ENCODE results near the gene CCDC117. TPM values are rescaled to one million over a fixed set of nuclear protein-coding genes. Genes with fewer than 3 reads are reported as not detected.

CCDC117 gene
- polyA plus RNA-seq, 1 donor from 2014 or later: 23.1 TPM

DNA sequence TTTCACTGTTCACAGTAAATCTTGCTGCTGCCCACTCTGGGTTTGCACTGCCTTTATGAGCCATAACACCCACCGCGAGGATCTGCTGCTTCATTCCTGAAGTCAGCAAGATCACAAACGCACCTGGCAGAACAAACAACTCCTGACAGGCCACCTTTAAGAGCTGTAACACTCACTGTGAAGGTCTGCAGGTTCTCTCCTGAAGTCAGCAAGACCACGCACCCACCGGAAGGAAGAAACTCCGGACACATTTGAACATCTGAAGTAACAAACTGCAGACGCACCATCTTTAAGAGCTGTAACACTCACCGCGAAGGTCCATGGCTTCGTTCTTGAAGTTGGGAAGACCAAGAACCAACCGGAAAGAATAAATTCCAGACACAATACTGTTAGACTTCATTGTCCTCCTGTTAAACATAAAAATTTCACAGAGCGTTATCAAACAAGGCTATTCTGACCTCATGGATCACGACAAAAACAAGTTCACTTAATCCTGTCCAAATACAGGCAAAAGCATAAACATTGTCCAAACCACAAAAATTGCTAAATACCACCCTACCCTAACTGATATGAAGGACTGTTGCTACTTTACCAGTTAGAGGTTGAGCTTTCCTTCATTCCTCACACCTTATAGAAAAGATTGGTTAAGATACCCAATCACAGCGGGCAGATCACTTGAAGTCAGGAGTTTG lies 3.0 kb upstream of the CCDC117 start:
- Histone ChIP-seq H3K9ac (ENCODE audit: low read length) (no peak overlapping the region), H2AFZ (ENCODE audit: low read depth, low read length) (no peak overlapping the region), H3K79me2 (replicated peaks; ENCODE audit: insufficient read depth, low read length) (peaks cover 9% of the 10 kb centered on the region), H3F3A (ENCODE audit: insufficient read depth, low read length, poor library complexity, severe bottlenecking) (no peaks in the 10 kb centered on the region), H3K4me3 (ENCODE audit: low read length) (no peak overlapping the region), H3K9me3 (ENCODE audit: low read length) (no peaks in the 10 kb centered on the region), H3K9me2 (ENCODE audit: insufficient read depth, low read length) (no peaks in the 10 kb centered on the region), H4K20me1 (ENCODE audit: insufficient read depth) (no peaks in the 10 kb centered on the region), H3K27me3 (ENCODE audit: insufficient read depth, low read depth, low read length) (no peaks in the 10 kb centered on the region), H3K4me2 (ENCODE audit: low read length) (no peak overlapping the region), H3K36me3 (ENCODE audit: insufficient read depth, low read length) (no peaks in the 10 kb centered on the region), H3K27ac (ENCODE audit: low read length) (no peak overlapping the region)
- TF ChIP-seq RAD21 (conservative IDR thresholded peaks at IDR 0.05) (no peak), POLR2AphosphoS5 (IDR thresholded peaks at IDR 0.05) (no peak), TAF1 (IDR thresholded peaks at IDR 0.05; ENCODE audit: low read depth) (no peak), EP300 (conservative IDR thresholded peaks at IDR 0.05; ENCODE audit: poor library complexity, severe bottlenecking) (no peak), EZH2 (IDR thresholded peaks at IDR 0.05; ENCODE audit: borderline replicate concordance, insufficient read depth, low read length, poor library complexity, severe bottlenecking) (no peak), MXI1 (conservative IDR thresholded peaks at IDR 0.05; ENCODE audit: poor library complexity, severe bottlenecking) (no peak), SMC3 (conservative IDR thresholded peaks at IDR 0.05; ENCODE audit: poor library complexity) (no peak)
- TF ChIP-seq, protein P1, sequence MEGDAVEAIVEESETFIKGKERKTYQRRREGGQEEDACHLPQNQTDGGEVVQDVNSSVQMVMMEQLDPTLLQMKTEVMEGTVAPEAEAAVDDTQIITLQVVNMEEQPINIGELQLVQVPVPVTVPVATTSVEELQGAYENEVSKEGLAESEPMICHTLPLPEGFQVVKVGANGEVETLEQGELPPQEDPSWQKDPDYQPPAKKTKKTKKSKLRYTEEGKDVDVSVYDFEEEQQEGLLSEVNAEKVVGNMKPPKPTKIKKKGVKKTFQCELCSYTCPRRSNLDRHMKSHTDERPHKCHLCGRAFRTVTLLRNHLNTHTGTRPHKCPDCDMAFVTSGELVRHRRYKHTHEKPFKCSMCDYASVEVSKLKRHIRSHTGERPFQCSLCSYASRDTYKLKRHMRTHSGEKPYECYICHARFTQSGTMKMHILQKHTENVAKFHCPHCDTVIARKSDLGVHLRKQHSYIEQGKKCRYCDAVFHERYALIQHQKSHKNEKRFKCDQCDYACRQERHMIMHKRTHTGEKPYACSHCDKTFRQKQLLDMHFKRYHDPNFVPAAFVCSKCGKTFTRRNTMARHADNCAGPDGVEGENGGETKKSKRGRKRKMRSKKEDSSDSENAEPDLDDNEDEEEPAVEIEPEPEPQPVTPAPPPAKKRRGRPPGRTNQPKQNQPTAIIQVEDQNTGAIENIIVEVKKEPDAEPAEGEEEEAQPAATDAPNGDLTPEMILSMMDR (IDR thresholded peaks at IDR 0.05; ENCODE audit: poor library complexity, severe bottlenecking): no peak
- TF ChIP-seq, protein P2, sequence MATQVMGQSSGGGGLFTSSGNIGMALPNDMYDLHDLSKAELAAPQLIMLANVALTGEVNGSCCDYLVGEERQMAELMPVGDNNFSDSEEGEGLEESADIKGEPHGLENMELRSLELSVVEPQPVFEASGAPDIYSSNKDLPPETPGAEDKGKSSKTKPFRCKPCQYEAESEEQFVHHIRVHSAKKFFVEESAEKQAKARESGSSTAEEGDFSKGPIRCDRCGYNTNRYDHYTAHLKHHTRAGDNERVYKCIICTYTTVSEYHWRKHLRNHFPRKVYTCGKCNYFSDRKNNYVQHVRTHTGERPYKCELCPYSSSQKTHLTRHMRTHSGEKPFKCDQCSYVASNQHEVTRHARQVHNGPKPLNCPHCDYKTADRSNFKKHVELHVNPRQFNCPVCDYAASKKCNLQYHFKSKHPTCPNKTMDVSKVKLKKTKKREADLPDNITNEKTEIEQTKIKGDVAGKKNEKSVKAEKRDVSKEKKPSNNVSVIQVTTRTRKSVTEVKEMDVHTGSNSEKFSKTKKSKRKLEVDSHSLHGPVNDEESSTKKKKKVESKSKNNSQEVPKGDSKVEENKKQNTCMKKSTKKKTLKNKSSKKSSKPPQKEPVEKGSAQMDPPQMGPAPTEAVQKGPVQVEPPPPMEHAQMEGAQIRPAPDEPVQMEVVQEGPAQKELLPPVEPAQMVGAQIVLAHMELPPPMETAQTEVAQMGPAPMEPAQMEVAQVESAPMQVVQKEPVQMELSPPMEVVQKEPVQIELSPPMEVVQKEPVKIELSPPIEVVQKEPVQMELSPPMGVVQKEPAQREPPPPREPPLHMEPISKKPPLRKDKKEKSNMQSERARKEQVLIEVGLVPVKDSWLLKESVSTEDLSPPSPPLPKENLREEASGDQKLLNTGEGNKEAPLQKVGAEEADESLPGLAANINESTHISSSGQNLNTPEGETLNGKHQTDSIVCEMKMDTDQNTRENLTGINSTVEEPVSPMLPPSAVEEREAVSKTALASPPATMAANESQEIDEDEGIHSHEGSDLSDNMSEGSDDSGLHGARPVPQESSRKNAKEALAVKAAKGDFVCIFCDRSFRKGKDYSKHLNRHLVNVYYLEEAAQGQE (IDR thresholded peaks at IDR 0.05; ENCODE audit: borderline replicate concordance): no peak

DNA sequence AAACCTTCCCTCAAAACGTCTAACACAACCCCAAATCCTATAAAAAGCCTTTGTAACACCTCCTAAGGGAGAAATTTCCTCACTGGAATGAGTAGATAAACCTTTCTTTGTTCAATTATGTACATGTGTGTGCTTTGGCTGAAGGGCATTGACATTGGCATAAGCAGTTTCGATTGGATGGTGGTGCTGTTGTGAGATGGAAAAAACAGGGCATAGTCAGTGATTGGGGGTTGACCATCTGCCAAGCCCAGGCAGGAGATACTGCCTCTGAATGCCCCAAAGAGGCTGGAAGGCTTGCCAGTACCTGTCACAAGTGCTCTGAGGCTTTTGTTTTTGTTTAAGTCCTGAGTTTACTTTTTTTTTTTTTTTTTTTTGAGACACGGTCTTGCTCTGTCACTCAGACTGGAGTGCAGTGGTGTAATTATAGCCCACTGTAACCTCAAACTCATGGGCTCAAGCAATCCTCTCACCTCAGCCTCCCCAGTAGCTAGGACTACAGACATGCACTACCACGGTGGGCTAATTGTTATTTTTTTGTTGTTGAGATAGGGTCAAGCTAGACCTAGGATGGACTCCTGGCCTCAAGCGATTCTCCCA lies 1.2 kb upstream of the CCDC117 start:
- Histone ChIP-seq H3F3A (ENCODE audit: insufficient read depth, low read length, poor library complexity, severe bottlenecking) (no peaks in the 10 kb centered on the region), H3K4me2 (ENCODE audit: low read length) (no peak overlapping the region), H3K79me2 (replicated peaks; ENCODE audit: insufficient read depth, low read length) (peaks cover 12% of the 10 kb centered on the region), H3K9ac (ENCODE audit: low read length) (no peak overlapping the region), H3K27me3 (ENCODE audit: insufficient read depth, low read depth, low read length) (no peaks in the 10 kb centered on the region), H3K27ac (ENCODE audit: low read length) (no peak overlapping the region), H3K4me3 (ENCODE audit: low read length) (no peak overlapping the region), H3K9me2 (ENCODE audit: insufficient read depth, low read length) (no peaks in the 10 kb centered on the region), H3K9me3 (ENCODE audit: low read length) (no peaks in the 10 kb centered on the region), H2AFZ (ENCODE audit: low read depth, low read length) (no peak overlapping the region), H3K36me3 (ENCODE audit: insufficient read depth, low read length) (no peaks in the 10 kb centered on the region), H4K20me1 (ENCODE audit: insufficient read depth) (no peaks in the 10 kb centered on the region)
- no peak for TF ChIP-seq POLR2AphosphoS5 (IDR thresholded peaks at IDR 0.05)
